DND-41 (cell line): Measurements from ENCODE around the gene ENTPD8.

Experiments used
- ATAC-seq: fragments of 200-7000 bp; cut with Tn5 transposase; 3 replicates; pipeline ENCODE4 v1.9.1; 2021; ENCODE audit warnings: low read depth; ENCODE audit not compliant: insufficient read depth
- DNase-seq: peaks from one replicate; pipeline ENCODE4 v3.0.0-alpha.2; 2020
- H2AFZ ChIP-seq: 2 replicates; pipeline ENCODE4 v1.6.0; 2012; ENCODE audit warnings: low read depth, low read length
- H3K27ac ChIP-seq: 2 replicates; pipeline ENCODE4 v1.5.1; 2012; ENCODE audit warnings: low read length, inconsistent platforms
- H3K27me3 ChIP-seq: fragments of 200-600 bp; sonication (generic); 2 replicates; pipeline ENCODE4 v1.6.0; 2012; ENCODE audit warnings: low read length, mild to moderate bottlenecking, inconsistent platforms; ENCODE audit not compliant: insufficient read depth, poor library complexity
- H3K36me3 ChIP-seq: 2 replicates; pipeline ENCODE4 v1.5.1; 2012; ENCODE audit warnings: low read length, inconsistent platforms; ENCODE audit not compliant: insufficient read depth
- H3K4me1 ChIP-seq: 2 replicates; pipeline ENCODE4 v1.5.1; 2012; ENCODE audit warnings: mild to moderate bottlenecking, low read length; ENCODE audit not compliant: insufficient read depth
- H3K4me2 ChIP-seq: 2 replicates; pipeline ENCODE4 v1.6.0; 2012; ENCODE audit warnings: mild to moderate bottlenecking, moderate library complexity, low read length, inconsistent platforms; ENCODE audit not compliant: insufficient read depth
- H3K4me3 ChIP-seq, 2 experiments: fragments of 200-600 bp in 1 of 2; shearing (Covaris generic) in 1 of 2; 2 replicates each; pipeline ENCODE4 v1.5.1; 2012 to 2016; ENCODE audit warnings: inconsistent platforms in 2 of 2, low read length in 2 of 2, mild to moderate bottlenecking in 2 of 2, low read depth in 1 of 2, moderate library complexity in 1 of 2
- H3K79me2 ChIP-seq: 2 replicates; pipeline ENCODE4 v1.6.0; 2012; ENCODE audit warnings: low read length, inconsistent platforms; ENCODE audit not compliant: insufficient read depth
- H3K9ac ChIP-seq: 2 replicates; pipeline ENCODE4 v1.6.0; 2012; ENCODE audit warnings: low read depth, mild to moderate bottlenecking, inconsistent platforms, low read length, moderate library complexity
- H3K9me3 ChIP-seq: 2 replicates; pipeline ENCODE4 v1.5.1; 2012; ENCODE audit warnings: low read length, moderate library complexity, mild to moderate bottlenecking, inconsistent platforms; ENCODE audit not compliant: insufficient read depth, severe bottlenecking
- H4K20me1 ChIP-seq: 2 replicates; pipeline ENCODE4 v1.6.0; 2012; ENCODE audit warnings: low read length; ENCODE audit not compliant: insufficient read depth
- CTCF ChIP-seq: IDR thresholded peaks from 2 replicates; pipeline ENCODE4 v1.5.1; 2012; ENCODE audit warnings: borderline replicate concordance, low read length, moderate library complexity, mild to moderate bottlenecking; ENCODE audit not compliant: poor library complexity, severe bottlenecking; ENCODE audit errors: extremely low read depth
- EZH2 ChIP-seq: IDR thresholded peaks from 3 replicates; pipeline ENCODE4 v1.6.1; 2012; ENCODE audit warnings: borderline replicate concordance, low read depth, mild to moderate bottlenecking, moderate library complexity, low read length, inconsistent platforms; ENCODE audit not compliant: severe bottlenecking

ENTPD8 gene

GRCh38 chr9:137428311-137428630 lies 12.9 kb downstream of the ENTPD8 start:
- no peak overlapping the region for H2AFZ ChIP-seq
- H3K27ac ChIP-seq: no peak overlapping the region
- ATAC-seq (no peak), DNase-seq (no peak)
- H3K4me2 ChIP-seq: no peak overlapping the region
- H3K9me3 ChIP-seq: no peaks in the 10 kb centered on the region
- no peaks in the 10 kb centered on the region for H3K36me3 ChIP-seq
- no peaks in the 10 kb centered on the region for H3K79me2 ChIP-seq
- no peak overlapping the region for H3K9ac ChIP-seq
- H3K27me3 ChIP-seq: no peaks in the 10 kb centered on the region
- H4K20me1 ChIP-seq: no peaks in the 10 kb centered on the region
- no peak for TF ChIP-seq EZH2
- TF ChIP-seq CTCF: no peak
- H3K4me1 ChIP-seq: no peaks in the 10 kb centered on the region
- no peak overlapping the region for H3K4me3 ChIP-seq

- Histone ChIP-seq H3K4me2 (no peak overlapping the region), H3K9ac (no peak overlapping the region), H3K27me3 (no peaks in the 10 kb centered on the region), H3K27ac (no peak overlapping the region), H3K9me3 (no peaks in the 10 kb centered on the region), H3K4me1 (no peaks in the 10 kb centered on the region), H2AFZ (no peak overlapping the region), H3K4me3 (no peak overlapping the region), H3K79me2 (no peaks in the 10 kb centered on the region), H3K36me3 (no peaks in the 10 kb centered on the region), H4K20me1 (no peaks in the 10 kb centered on the region)
- ATAC-seq (no peak), DNase-seq (no peak)
- TF ChIP-seq CTCF (no peak), EZH2 (no peak)
These were observed 13.5 kb downstream of the ENTPD8 start for GRCh38 chr9:137427454-137428310.

GRCh38 chr9:137426018-137426681 lies 15.0 kb downstream of the ENTPD8 start:
- Histone ChIP-seq H4K20me1 (no peaks in the 10 kb centered on the region), H3K79me2 (no peaks in the 10 kb centered on the region), H2AFZ (no peak overlapping the region), H3K4me2 (no peak overlapping the region), H3K4me3 (no peak overlapping the region), H3K27ac (no peak overlapping the region), H3K27me3 (no peaks in the 10 kb centered on the region), H3K9me3 (no peaks in the 10 kb centered on the region), H3K4me1 (no peaks in the 10 kb centered on the region), H3K36me3 (no peaks in the 10 kb centered on the region), H3K9ac (no peak overlapping the region)
- no peak for DNase-seq
- ATAC-seq: no peak
- TF ChIP-seq EZH2 (no peak), CTCF (no peak)
